Common myeloid progenitor, CD34-positive (primary cell): ENCODE measurements around the gene VSIG8.
"Not testable (repeated sequence)": the region's sequence is repeated elsewhere in the genome, so short reads cannot be mapped to it uniquely, and the experiment has no call there.

Experiments used
- CTCF ChIA-PET: fragments of 350-600 bp; sonication (Branson Sonifier 250); formaldehyde crosslinking; loops from one replicate; lab custom pipeline; 2021; ENCODE audit warnings: antibody characterized with exemption; lab: Charles Lee
- POLR2A ChIA-PET: fragments of 350-600 bp; sonication (Branson Sonifier 250); formaldehyde crosslinking; loops from one replicate; lab custom pipeline; 2021; ENCODE audit warnings: antibody characterized with exemption; lab: Charles Lee
- DNase-seq, 3 donors: peaks; one replicate each; pipeline versions ENCODE4 v3.0.0 to v3.0.0-alpha.2; 2013
- H3K27ac ChIP-seq, 2 experiments: 1 replicate in 1 of 2; 2 replicates in 1 of 2; pipeline ENCODE4 v1.7.0; 2013; ENCODE audit warnings: inconsistent platforms in 2 of 2, low read length in 2 of 2, mild to moderate bottlenecking in 2 of 2, low read depth in 1 of 2, moderate library complexity in 1 of 2; ENCODE audit not compliant: severe bottlenecking in 2 of 2, insufficient read depth in 1 of 2, poor library complexity in 1 of 2
- H3K27me3 ChIP-seq, 5 experiments: replicated peaks in 2 of 5; 1 replicate in 3 of 5; 2 replicates in 2 of 5; pipeline versions ENCODE4 v1.6.1 to v1.7.0; 2013; ENCODE audit warnings: low read length in 4 of 5, mild to moderate bottlenecking in 2 of 5, moderate library complexity in 2 of 5, inconsistent platforms in 1 of 5; ENCODE audit not compliant: insufficient read depth in 5 of 5, control insufficient read depth in 4 of 5
- H3K36me3 ChIP-seq, 4 experiments: 1 replicate in 2 of 4; 2 replicates in 2 of 4; pipeline versions ENCODE4 v1.6.1 to v1.7.0; 2013; ENCODE audit warnings: low read length in 3 of 4, control low read depth in 1 of 4, mild to moderate bottlenecking in 1 of 4; ENCODE audit not compliant: control insufficient read depth in 4 of 4, insufficient read depth in 4 of 4
- H3K4me1 ChIP-seq, 4 experiments: 1 replicate in 3 of 4; 2 replicates in 1 of 4; pipeline versions ENCODE4 v1.6.1 to v1.7.1; 2013; ENCODE audit warnings: low read length in 3 of 4, mild to moderate bottlenecking in 3 of 4, control low read depth in 1 of 4, inconsistent platforms in 1 of 4, moderate library complexity in 1 of 4; ENCODE audit not compliant: control insufficient read depth in 4 of 4, insufficient read depth in 4 of 4; ENCODE audit errors: control extremely low read depth in 1 of 4
- H3K4me3 ChIP-seq, 7 experiments: 1 replicate in 4 of 7; 2 replicates in 3 of 7; pipeline versions ENCODE4 v1.5.1 to v1.7.0; 2013; ENCODE audit warnings: mild to moderate bottlenecking in 7 of 7, low read length in 6 of 7, moderate library complexity in 6 of 7, inconsistent platforms in 2 of 7, low read depth in 2 of 7, control low read depth in 1 of 7; ENCODE audit not compliant: insufficient read depth in 4 of 7, control insufficient read depth in 1 of 7; ENCODE audit errors: extremely low read depth in 1 of 7
- H3K9me3 ChIP-seq, 5 experiments: 1 replicate in 4 of 5; 2 replicates in 1 of 5; pipeline versions ENCODE4 v1.6.1 to v1.7.1; 2013; ENCODE audit warnings: low read length in 4 of 5, mild to moderate bottlenecking in 2 of 5, inconsistent platforms in 1 of 5, low read depth in 1 of 5, moderate library complexity in 1 of 5; ENCODE audit not compliant: control insufficient read depth in 4 of 5, insufficient read depth in 2 of 5; ENCODE audit errors: control extremely low read depth in 1 of 5
- WGBS: methylation state at CpG from one replicate; pipeline ENCODE4 v1.1.5; 2013; ENCODE audit not compliant: insufficient coverage; 5-methylcytosine and 5-hydroxymethylcytosine counted together

The VSIG8 gene

GRCh38 chr1:159900755-159901360 is 38.4 kb upstream of the VSIG8 start:
- H3K9me3 ChIP-seq: peaks cover 0 to 7% (median 0%) of the 10 kb centered on the region in 5 experiments
- H3K27ac ChIP-seq: no peak overlapping the region
- no peak for DNase-seq
- 100% methylated on average over 2 of the region's 2 CpGs for WGBS
- H3K4me3 ChIP-seq: peak overlapping the region in 1 of 7 experiments; percentile 2
- peaks cover 18 to 42% (median 37%) of the 10 kb centered on the region in 4 experiments for H3K4me1 ChIP-seq
- POLR2A ChIA-PET: interaction anchor here (1.1 to 2.4 kb wide), 2 partner anchors 15 to 23 kb away, joined by 3 to 27 read pairs; partner anchors contain the start of gene TAGLN2
- H3K27me3 ChIP-seq: no peaks in the 10 kb centered on the region
- no peaks in the 10 kb centered on the region for H3K36me3 ChIP-seq
- CTCF ChIA-PET: interaction anchor here (0.8 to 1.8 kb wide), 5 partner anchors 11 to 107 kb away, joined by 3 to 6 read pairs (median 5); no protein-coding TSS in a partner anchor

- Histone ChIP-seq H3K36me3 (no peaks in the 10 kb centered on the region), H3K9me3 (peaks cover 0 to 7% (median 0%) of the 10 kb centered on the region in 5 experiments), H3K27me3 (no peaks in the 10 kb centered on the region), H3K27ac (peak within 1 kb of the TSS; percentile 59 to 62), H3K4me1 (peaks cover 18 to 42% (median 37%) of the 10 kb centered on the region in 4 experiments), H3K4me3 (peak within 1 kb of the TSS in 1 of 7 experiments; percentile 1)
- DNase-seq: peak; percentile 78 to 90 (median 90)
- CTCF ChIA-PET: interaction anchor here (0.8 to 1.8 kb wide), 5 partner anchors 12 to 107 kb away, joined by 3 to 6 read pairs (median 5); no protein-coding TSS in a partner anchor
- 40% methylated on average over 22 of the region's 30 CpGs for WGBS
- POLR2A ChIA-PET: interaction anchor here (1.1 to 2.4 kb wide), 2 partner anchors 15 to 24 kb away, joined by 3 to 27 read pairs; partner anchors contain the start of gene TAGLN2
Measured at GRCh38 chr1:159900086-159900680, 37.7 kb upstream of the VSIG8 start, which contains the start of gene CFAP45. TSS of gene CFAP45 (minus strand) at chr1:159900165. CDS start at chr1:159900098, 67 bp downstream.

- H3K4me3 ChIP-seq: peak overlapping the region in 1 of 7 experiments; percentile 1
- H3K4me1 ChIP-seq: peaks cover 18 to 42% (median 37%) of the 10 kb centered on the region in 4 experiments
- H3K36me3 ChIP-seq, H3K27me3 ChIP-seq, H3K9me3 ChIP-seq, DNase-seq: not testable (repeated sequence)
- POLR2A ChIA-PET: interaction anchor here (2.4 kb wide), 1 partner anchor 24 kb away, joined by 27 read pairs; the partner anchor contains the start of gene TAGLN2
- H3K27ac ChIP-seq: peak overlapping the region; percentile 59 to 62
- CTCF ChIA-PET: interaction anchor here (1.8 kb wide), 1 partner anchor 108 kb away, joined by 6 read pairs; no protein-coding TSS in a partner anchor
- 93% methylated on average over 11 of the region's 15 CpGs for WGBS
Measured at GRCh38 chr1:159899634-159900033, 37.2 kb upstream of the VSIG8 start.

- Histone ChIP-seq H3K27ac (peak overlapping the region; percentile 43 to 52), H3K36me3 (no peaks in the 10 kb centered on the region), H3K4me1 (peaks cover 18 to 42% (median 37%) of the 10 kb centered on the region in 4 experiments), H3K4me3 (no peak overlapping the region), H3K9me3 (peaks cover 0 to 4% (median 0%) of the 10 kb centered on the region in 5 experiments), H3K27me3 (no peaks in the 10 kb centered on the region)
- peak in 2 of 3 donors; percentile 50 to 62 for DNase-seq
- POLR2A ChIA-PET: interaction anchor here (1.0 to 1.8 kb wide), 3 partner anchors 23 to 26 kb away, joined by 5 to 14 read pairs (median 8); partner anchors contain the start of gene TAGLN2
- CTCF ChIA-PET: interaction anchor here (1.0 to 11.1 kb wide), 4 partner anchors 8 to 100 kb away, joined by 3 to 250 read pairs (median 4); partner anchors contain the start of gene TAGLN2
- WGBS: no CpG with 5 or more reads among the region's 3 CpGs
Measured at GRCh38 chr1:159898527-159898926, 36.1 kb upstream of the VSIG8 start.

GRCh38 chr1:159897962-159898361 is 35.5 kb upstream of the VSIG8 start:
- no peaks in the 10 kb centered on the region for H3K27me3 ChIP-seq
- DNase-seq: peak in 2 of 3 donors; percentile 88
- peak overlapping the region; percentile 43 to 52 for H3K27ac ChIP-seq
- ChIA-PET POLR2A (interaction anchor here (1.0 to 1.8 kb wide), 3 partner anchors 24 to 27 kb away, joined by 5 to 14 read pairs (median 8); partner anchors contain the start of gene TAGLN2), CTCF (interaction anchor here (1.0 to 11.1 kb wide), 4 partner anchors 8 to 100 kb away, joined by 3 to 250 read pairs (median 4); partner anchors contain the start of gene TAGLN2)
- H3K4me3 ChIP-seq: no peak overlapping the region
- 17% methylated on average over 3 of the region's 3 CpGs for WGBS
- peaks cover 18 to 46% (median 40%) of the 10 kb centered on the region in 4 experiments for H3K4me1 ChIP-seq
- H3K9me3 ChIP-seq: no peaks in the 10 kb centered on the region
- H3K36me3 ChIP-seq: no peaks in the 10 kb centered on the region

GRCh38 chr1:159896546-159896930 is 34.1 kb upstream of the VSIG8 start:
- ChIA-PET CTCF (interaction anchor here (0.6 to 13.2 kb wide), 4 partner anchors 25 to 111 kb away, joined by 3 to 411 read pairs (median 160); partner anchors contain the start of genes FCRL6 and TAGLN2), POLR2A (interaction anchor here (3.1 kb wide), 1 partner anchor 28 kb away, joined by 24 read pairs; the partner anchor contains the start of gene TAGLN2)
- H3K27ac ChIP-seq: no peak overlapping the region

More at GRCh38 chr1:159896546-159896930, 34.1 kb upstream of the VSIG8 start:
- DNase-seq: no peak
- peaks cover 15 to 47% (median 40%) of the 10 kb centered on the region in 4 experiments for H3K4me1 ChIP-seq
- no peaks in the 10 kb centered on the region for H3K27me3 ChIP-seq
- no peak overlapping the region for H3K4me3 ChIP-seq
- no peaks in the 10 kb centered on the region for H3K9me3 ChIP-seq
- no peaks in the 10 kb centered on the region for H3K36me3 ChIP-seq
- WGBS: 97% methylated on average over 3 of the region's 3 CpGs
